Measurements from ENCODE around the gene SLC30A2. TPM values are rescaled to one million over a fixed set of nuclear protein-coding genes. Genes with fewer than 3 reads are reported as not detected.

Gene SLC30A2
- total and polyA plus RNA-seq, 2 experiments from 2014 or later = 1.3 to 1.8 TPM

DNA sequence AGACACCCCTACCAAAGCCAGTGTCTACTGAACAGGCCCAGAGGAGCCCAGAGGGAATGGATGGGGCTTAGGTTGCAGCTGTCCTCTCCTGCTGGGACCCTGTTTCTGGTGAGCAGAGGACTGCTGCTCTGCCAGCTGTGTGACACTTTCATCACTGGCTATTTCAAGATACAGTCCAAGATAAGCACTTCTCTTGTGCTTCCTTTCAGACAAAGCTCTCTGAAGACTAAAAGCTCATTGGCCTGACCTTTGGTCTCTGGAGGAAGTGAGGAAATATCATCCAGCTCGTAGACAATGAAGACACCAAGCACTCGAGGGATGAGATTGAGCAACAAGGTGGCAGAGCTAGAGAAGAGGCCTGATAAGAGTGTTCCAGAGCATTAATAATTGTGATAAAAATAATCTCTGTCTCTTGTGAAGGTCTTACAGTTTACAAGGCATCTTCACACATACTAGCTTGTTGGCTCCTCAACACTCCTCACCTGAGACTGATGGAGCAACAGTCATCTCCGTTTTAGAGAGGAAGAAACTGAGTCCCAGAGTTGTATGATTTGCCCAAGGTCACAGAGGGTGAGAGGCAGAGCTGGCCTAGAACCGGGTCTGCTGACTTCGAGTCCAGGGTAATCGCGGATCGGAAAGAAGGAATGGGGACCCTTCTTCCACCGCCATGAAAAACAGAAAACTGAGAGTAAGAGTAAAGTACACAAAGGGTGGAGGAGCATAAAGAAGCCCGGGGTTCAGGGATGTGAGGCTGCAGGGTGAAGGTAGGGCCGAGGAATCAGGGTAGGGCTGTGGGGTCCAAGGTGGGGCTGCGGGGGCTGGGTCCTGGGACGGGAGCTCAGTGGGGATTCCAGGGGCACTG, 48.7 kb downstream of the SLC30A2 start:
- Histone ChIP-seq H3K36me3 (no peaks in the 10 kb centered on the region), H3K4me3 (peak overlapping the region; percentile 50), H3K27me3 (no peaks in the 10 kb centered on the region), H3K9me3 (ENCODE audit: low read depth) (no peaks in the 10 kb centered on the region), H3K4me1 (ENCODE audit: low read depth) (peaks cover 22% of the 10 kb centered on the region), H3K27ac (peak overlapping the region; percentile 85)
- TF ChIP-seq CTCF (IDR thresholded peaks at IDR 0.05; ENCODE audit: low read depth, low read length) = no peak
- DNase-seq (ENCODE audit: low read depth in 1 of 2, low spot score in 1 of 2) = peak in 1 of 2 donors; percentile 84

- Histone ChIP-seq H3K36me3 (no peaks in the 10 kb centered on the region), H3K4me1 (ENCODE audit: low read depth) (peaks cover 32% of the 10 kb centered on the region), H3K4me3 (no peak overlapping the region), H3K27ac (no peak overlapping the region), H3K9me3 (ENCODE audit: low read depth) (no peaks in the 10 kb centered on the region), H3K27me3 (no peaks in the 10 kb centered on the region)
- DNase-seq (ENCODE audit: low read depth in 1 of 2, low spot score in 1 of 2) = no peak
- no peak for TF ChIP-seq CTCF (IDR thresholded peaks at IDR 0.05; ENCODE audit: low read depth, low read length)
These were observed 51.3 kb downstream of the SLC30A2 start for GRCh38 chr1:25994402-25995150.

- Histone ChIP-seq H3K4me3 (no peak overlapping the region), H3K27ac (no peak overlapping the region), H3K36me3 (no peaks in the 10 kb centered on the region), H3K4me1 (ENCODE audit: low read depth) (peaks cover 28% of the 10 kb centered on the region), H3K9me3 (ENCODE audit: low read depth) (no peaks in the 10 kb centered on the region), H3K27me3 (no peaks in the 10 kb centered on the region)
- DNase-seq (ENCODE audit: low read depth in 1 of 2, low spot score in 1 of 2) = no peak
- no peak for TF ChIP-seq CTCF (IDR thresholded peaks at IDR 0.05; ENCODE audit: low read depth, low read length)
These were observed 52.5 kb downstream of the SLC30A2 start for GRCh38 chr1:25993197-25993951.

DNA sequence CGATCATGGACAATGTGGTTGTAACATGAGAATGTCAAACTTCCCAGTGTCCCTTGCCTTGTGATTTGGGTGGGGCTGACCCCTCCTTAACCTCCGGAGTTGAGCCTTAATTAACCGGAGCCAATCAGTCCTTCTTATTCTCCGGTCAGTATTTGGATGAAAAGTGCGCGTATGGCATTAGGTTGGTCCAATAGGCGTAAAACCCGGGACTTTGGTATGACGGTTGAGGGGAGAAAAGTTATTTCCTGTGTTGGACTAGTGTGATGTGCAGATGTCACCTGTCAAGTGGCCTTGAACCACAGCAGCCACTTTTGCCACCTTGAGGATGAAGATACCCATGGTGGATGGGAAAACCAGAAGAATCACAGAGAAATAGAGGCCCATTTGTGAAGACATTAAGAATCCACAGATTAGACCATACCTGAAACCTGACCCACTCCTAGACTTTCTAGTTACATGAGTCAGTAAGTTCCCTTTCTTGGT, 53.2 kb downstream of the SLC30A2 start:
- Histone ChIP-seq H3K4me3 (no peak overlapping the region), H3K27me3 (no peaks in the 10 kb centered on the region), H3K36me3 (no peaks in the 10 kb centered on the region), H3K9me3 (ENCODE audit: low read depth) (no peaks in the 10 kb centered on the region), H3K27ac (no peak overlapping the region), H3K4me1 (ENCODE audit: low read depth) (peaks cover 27% of the 10 kb centered on the region)
- no peak for TF ChIP-seq CTCF (IDR thresholded peaks at IDR 0.05; ENCODE audit: low read depth, low read length)
- DNase-seq (ENCODE audit: low read depth in 1 of 2, low spot score in 1 of 2) = no peak

All from cardiac muscle cell (in vitro differentiated cells and primary cell).